IgD-negative memory B cell (primary cell): Measurements from ENCODE around the gene LSM10. TPM values are rescaled to one million over a fixed set of nuclear protein-coding genes. Genes with fewer than 3 reads are reported as not detected.

ENCODE experiments used
- H3K27ac Mint-ChIP-seq, 3 donors: one replicate each; pipeline ENCODE4 v1.8.0; 2020 to 2022; ENCODE audit warnings: mild to moderate bottlenecking in 3 of 3, mixed read lengths in 3 of 3, moderate library complexity in 1 of 3
- H3K27me3 Mint-ChIP-seq: one replicate; pipeline ENCODE4 v1.8.0; 2021; ENCODE audit warnings: mixed read lengths
- H3K36me3 Mint-ChIP-seq: one replicate; pipeline ENCODE4 v1.8.0; 2020; ENCODE audit warnings: mild to moderate bottlenecking, mixed read lengths
- H3K4me1 Mint-ChIP-seq, 3 donors: one replicate each; pipeline ENCODE4 v1.8.0; 2020 to 2022; ENCODE audit warnings: mixed read lengths in 3 of 3, mild to moderate bottlenecking in 1 of 3
- H3K4me3 Mint-ChIP-seq, 4 donors: one replicate each; pipeline ENCODE4 v1.8.0; 2020 to 2022; ENCODE audit warnings: mild to moderate bottlenecking in 4 of 4, mixed read lengths in 4 of 4, moderate library complexity in 3 of 4
- H3K9me3 Mint-ChIP-seq, 3 donors: one replicate each; pipeline ENCODE4 v1.8.0; 2020 to 2021; ENCODE audit warnings: mixed read lengths in 3 of 3, mild to moderate bottlenecking in 1 of 3
- polyA plus RNA-seq: library from polyadenylated mRNA; unstranded; fragments of 300-500 nt; fragmentation: Illumina TruSeq; gene quantifications from one replicate; pipeline ENCODE4 v1.2.3, GENCODE V29; 2021

The LSM10 gene
- polyA plus RNA-seq: 345 TPM

- Mint-ChIP-seq H3K9me3 (no peaks in the 10 kb centered on the region), H3K4me1 (peaks cover 32 to 41% (median 33%) of the 10 kb centered on the region in 3 donors), H3K27me3 (no peaks in the 10 kb centered on the region), H3K36me3 (peaks cover 2% of the 10 kb centered on the region), H3K4me3 (peak within 1 kb of the TSS; percentile 95 to 100 (median 98)), H3K27ac (peak within 1 kb of the TSS; percentile 96 to 100 (median 96))
Observed at GRCh38 chr1:36397378-36398230, at the start of gene LSM10. Gene LSM10 (minus strand): TSS chr1:36397908. CDS start chr1:36394129, 3,779 bp downstream.

- Mint-ChIP-seq H3K27me3 (no peaks in the 10 kb centered on the region), H3K9me3 (peaks cover 0 to 2% (median 0%) of the 10 kb centered on the region in 3 donors), H3K4me1 (peaks cover 12 to 18% (median 13%) of the 10 kb centered on the region in 3 donors), H3K36me3 (no peaks in the 10 kb centered on the region), H3K27ac (no peak overlapping the region), H3K4me3 (no peak overlapping the region)
Observed at GRCh38 chr1:36447450-36447849, 49.7 kb upstream of the LSM10 start.

- peak overlapping the region in 1 of 3 donors; percentile 48 for H3K27ac Mint-ChIP-seq
- no peaks in the 10 kb centered on the region for H3K27me3 Mint-ChIP-seq
- H3K4me1 Mint-ChIP-seq: peaks cover 12 to 16% (median 13%) of the 10 kb centered on the region in 3 donors
- peaks cover 0 to 2% (median 0%) of the 10 kb centered on the region in 3 donors for H3K9me3 Mint-ChIP-seq
- no peak overlapping the region for H3K4me3 Mint-ChIP-seq
- H3K36me3 Mint-ChIP-seq: no peaks in the 10 kb centered on the region
Observed at GRCh38 chr1:36446746-36447145, 49.0 kb upstream of the LSM10 start.

GRCh38 chr1:36446271-36446670, 48.6 kb upstream of the LSM10 start:
- no peaks in the 10 kb centered on the region for H3K27me3 Mint-ChIP-seq
- peak overlapping the region in 1 of 3 donors; percentile 48 for H3K27ac Mint-ChIP-seq

GRCh38 chr1:36443297-36443696, 45.6 kb upstream of the LSM10 start:
- no peak overlapping the region for H3K4me3 Mint-ChIP-seq
- no peak overlapping the region for H3K27ac Mint-ChIP-seq
- H3K36me3 Mint-ChIP-seq: no peaks in the 10 kb centered on the region
- H3K4me1 Mint-ChIP-seq: no peaks in the 10 kb centered on the region
- no peaks in the 10 kb centered on the region for H3K9me3 Mint-ChIP-seq
- no peaks in the 10 kb centered on the region for H3K27me3 Mint-ChIP-seq

More at GRCh38 chr1:36446271-36446670, 48.6 kb upstream of the LSM10 start:
- H3K4me1 Mint-ChIP-seq: peaks cover 8 to 12% (median 9%) of the 10 kb centered on the region in 3 donors
- peaks cover 0 to 2% (median 0%) of the 10 kb centered on the region in 3 donors for H3K9me3 Mint-ChIP-seq
- no peak overlapping the region for H3K4me3 Mint-ChIP-seq
- no peaks in the 10 kb centered on the region for H3K36me3 Mint-ChIP-seq

GRCh38 chr1:36442337-36442736, 44.6 kb upstream of the LSM10 start:
- no peaks in the 10 kb centered on the region for H3K4me1 Mint-ChIP-seq
- H3K9me3 Mint-ChIP-seq: no peaks in the 10 kb centered on the region
- no peaks in the 10 kb centered on the region for H3K27me3 Mint-ChIP-seq
- H3K27ac Mint-ChIP-seq: no peak overlapping the region
- no peak overlapping the region for H3K4me3 Mint-ChIP-seq
- no peaks in the 10 kb centered on the region for H3K36me3 Mint-ChIP-seq

GRCh38 chr1:36440646-36441045, 42.9 kb upstream of the LSM10 start:
- H3K36me3 Mint-ChIP-seq: no peaks in the 10 kb centered on the region
- H3K27ac Mint-ChIP-seq: no peak overlapping the region
- peaks cover 0 to 1% (median 0%) of the 10 kb centered on the region in 3 donors for H3K4me1 Mint-ChIP-seq

GRCh38 chr1:36440044-36440443, 42.3 kb upstream of the LSM10 start:
- Mint-ChIP-seq H3K36me3 (no peaks in the 10 kb centered on the region), H3K27me3 (no peaks in the 10 kb centered on the region), H3K4me3 (no peak overlapping the region), H3K4me1 (peaks cover 0 to 1% (median 0%) of the 10 kb centered on the region in 3 donors), H3K9me3 (no peaks in the 10 kb centered on the region), H3K27ac (no peak overlapping the region)

More at GRCh38 chr1:36440646-36441045, 42.9 kb upstream of the LSM10 start:
- Mint-ChIP-seq H3K27me3 (no peaks in the 10 kb centered on the region), H3K4me3 (no peak overlapping the region), H3K9me3 (no peaks in the 10 kb centered on the region)

- Mint-ChIP-seq H3K4me3 (no peak overlapping the region), H3K27ac (no peak overlapping the region), H3K27me3 (no peaks in the 10 kb centered on the region), H3K4me1 (peaks cover 0 to 1% (median 0%) of the 10 kb centered on the region in 3 donors), H3K36me3 (no peaks in the 10 kb centered on the region), H3K9me3 (no peaks in the 10 kb centered on the region)
Observed at GRCh38 chr1:36438715-36439114, 41.0 kb upstream of the LSM10 start.

- H3K27ac Mint-ChIP-seq: no peak overlapping the region
- no peaks in the 10 kb centered on the region for H3K9me3 Mint-ChIP-seq
- peaks cover 0 to 1% (median 0%) of the 10 kb centered on the region in 3 donors for H3K4me1 Mint-ChIP-seq
- H3K36me3 Mint-ChIP-seq: no peaks in the 10 kb centered on the region
- H3K27me3 Mint-ChIP-seq: no peaks in the 10 kb centered on the region
- no peak overlapping the region for H3K4me3 Mint-ChIP-seq
Observed at GRCh38 chr1:36436821-36437220, 39.1 kb upstream of the LSM10 start.

GRCh38 chr1:36433102-36433501, 35.4 kb upstream of the LSM10 start:
- Mint-ChIP-seq H3K4me3 (no peak overlapping the region), H3K27me3 (no peaks in the 10 kb centered on the region), H3K27ac (no peak overlapping the region), H3K36me3 (no peaks in the 10 kb centered on the region), H3K9me3 (no peaks in the 10 kb centered on the region), H3K4me1 (peaks cover 0 to 1% (median 0%) of the 10 kb centered on the region in 3 donors)

GRCh38 chr1:36432616-36433015, 34.9 kb upstream of the LSM10 start:
- no peaks in the 10 kb centered on the region for H3K36me3 Mint-ChIP-seq
- no peak overlapping the region for H3K27ac Mint-ChIP-seq
- H3K4me1 Mint-ChIP-seq: peaks cover 0 to 1% (median 0%) of the 10 kb centered on the region in 3 donors
- H3K4me3 Mint-ChIP-seq: no peak overlapping the region
- no peaks in the 10 kb centered on the region for H3K27me3 Mint-ChIP-seq
- H3K9me3 Mint-ChIP-seq: no peaks in the 10 kb centered on the region

- H3K27me3 Mint-ChIP-seq: no peaks in the 10 kb centered on the region
- H3K27ac Mint-ChIP-seq: no peak overlapping the region
- H3K9me3 Mint-ChIP-seq: no peaks in the 10 kb centered on the region
- H3K4me3 Mint-ChIP-seq: no peak overlapping the region
- H3K36me3 Mint-ChIP-seq: no peaks in the 10 kb centered on the region
- peaks cover 0 to 4% (median 2%) of the 10 kb centered on the region in 3 donors for H3K4me1 Mint-ChIP-seq
Observed at GRCh38 chr1:36425791-36426190, 28.1 kb upstream of the LSM10 start.

- Mint-ChIP-seq H3K27ac (peak overlapping the region in 1 of 3 donors; percentile 21), H3K9me3 (no peaks in the 10 kb centered on the region), H3K27me3 (no peaks in the 10 kb centered on the region), H3K4me1 (peaks cover 0 to 9% (median 7%) of the 10 kb centered on the region in 3 donors), H3K36me3 (no peaks in the 10 kb centered on the region), H3K4me3 (no peak overlapping the region)
Observed at GRCh38 chr1:36421649-36422048, 23.9 kb upstream of the LSM10 start.

- peak overlapping the region in 1 of 3 donors; percentile 4 for H3K27ac Mint-ChIP-seq
- H3K4me1 Mint-ChIP-seq: peaks cover 0 to 9% (median 7%) of the 10 kb centered on the region in 3 donors
- H3K36me3 Mint-ChIP-seq: no peaks in the 10 kb centered on the region
- peak overlapping the region in 1 of 4 donors; percentile 4 for H3K4me3 Mint-ChIP-seq
- no peaks in the 10 kb centered on the region for H3K9me3 Mint-ChIP-seq
- H3K27me3 Mint-ChIP-seq: no peaks in the 10 kb centered on the region
Observed at GRCh38 chr1:36420836-36421317, 23.2 kb upstream of the LSM10 start.
